NCI-H2171 (cell line): ENCODE measurements around the gene NAP1L2.
"Not testable (repeated sequence)": the region's sequence is repeated elsewhere in the genome, so short reads cannot be mapped to it uniquely, and the experiment has no call there.

Experiments
- DNase-seq: peaks from one replicate; lab custom pipeline; 2025; lab: John Stamatoyannopoulos, UW

The NAP1L2 gene

GRCh38 chrX:73214426-73215094 lies at the start of gene NAP1L2:
Gene NAP1L2 (minus strand): TSS chrX:73214851. CDS start chrX:73214492, 359 bp downstream.
- DNase-seq, result no peak

GRCh38 chrX:73262991-73263390 lies 48.3 kb upstream of the NAP1L2 start:
- peak; percentile 0 for DNase-seq

GRCh38 chrX:73239242-73239641 lies 24.6 kb upstream of the NAP1L2 start:
- no peak for DNase-seq

- DNase-seq, result no peak
Observed at GRCh38 chrX:73217621-73218020, 3.0 kb upstream of the NAP1L2 start.

GRCh38 chrX:73215246-73215645 lies 595 bp upstream of the NAP1L2 start:
- no peak for DNase-seq

GRCh38 chrX:73213734-73214425 lies 771 bp downstream of the NAP1L2 start:
- DNase-seq, result no peak

- no peak for DNase-seq
Observed at GRCh38 chrX:73206366-73206765, 8.3 kb downstream of the NAP1L2 start.

GRCh38 chrX:73182502-73183114 lies 32.0 kb downstream of the NAP1L2 start:
- DNase-seq, result no peak

GRCh38 chrX:73168945-73169344 lies 45.7 kb downstream of the NAP1L2 start:
- DNase-seq, result not testable (repeated sequence)
